DMS53 treated with DMSO at 0.1 percent for 48 hours (cell line): Measurements from ENCODE around the gene PRKCZ.
A peak's percentile ranks its signal among the peaks of the same experiment; 100 is the strongest.
"Not testable (repeated sequence)": the region's sequence is repeated elsewhere in the genome, so short reads cannot be mapped to it uniquely, and the experiment has no call there.

Experiments
- DNase-seq: peaks from one replicate; lab custom pipeline; 2025; ENCODE audit not compliant: unreplicated experiment; lab: John Stamatoyannopoulos, UW

The PRKCZ gene

DNA sequence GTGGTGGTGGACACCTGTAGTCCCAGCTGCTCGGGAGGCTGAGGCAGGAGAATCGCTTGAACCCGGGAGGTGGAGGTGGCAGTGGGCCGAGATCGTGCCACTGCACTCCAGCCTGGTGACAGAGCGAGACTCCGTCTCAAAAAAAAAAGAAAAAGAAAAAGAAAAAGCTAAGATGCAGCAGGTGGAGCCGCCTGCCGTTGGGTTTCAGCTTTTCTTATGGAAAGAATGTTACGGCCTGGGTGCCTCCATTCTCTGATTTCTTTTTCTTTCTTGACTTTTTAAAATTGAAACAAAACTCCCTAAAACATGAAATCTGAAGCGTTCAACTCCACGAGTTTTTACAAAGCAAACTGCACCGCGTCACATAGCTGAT is 64.4 kb downstream of the PRKCZ start:
- not testable (repeated sequence) for DNase-seq

DNA sequence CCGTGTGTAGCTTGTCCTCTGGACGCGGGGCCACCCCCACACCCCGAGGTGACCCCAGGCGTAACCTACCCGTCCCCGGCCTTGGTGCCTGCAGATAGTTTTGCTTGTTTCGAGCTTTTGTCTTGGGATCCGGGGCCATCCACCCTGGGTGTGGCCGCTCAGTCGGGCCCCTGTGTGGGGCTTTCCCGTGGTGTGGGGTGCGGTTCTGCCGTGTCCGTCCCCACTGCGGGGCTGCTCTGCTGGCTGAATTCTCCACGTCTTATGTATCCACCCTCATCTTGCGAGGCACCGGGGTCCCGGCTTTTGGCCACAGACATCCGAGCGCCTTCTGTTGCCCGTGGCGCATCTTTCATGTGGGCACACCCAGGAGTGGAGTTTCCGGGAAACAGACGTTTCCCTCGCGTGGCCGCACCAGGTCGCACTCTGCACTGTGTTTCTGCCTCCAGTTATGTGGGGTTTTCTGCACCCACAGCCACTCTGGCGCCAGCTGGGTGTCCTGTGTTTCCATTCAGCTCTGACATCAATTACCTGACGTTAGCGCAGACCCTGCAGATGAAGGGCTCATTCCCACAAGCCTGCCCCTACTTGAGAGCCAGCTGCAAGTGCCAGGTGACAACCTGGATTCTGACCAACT is 64.9 kb downstream of the PRKCZ start:
- no peak for DNase-seq

DNA sequence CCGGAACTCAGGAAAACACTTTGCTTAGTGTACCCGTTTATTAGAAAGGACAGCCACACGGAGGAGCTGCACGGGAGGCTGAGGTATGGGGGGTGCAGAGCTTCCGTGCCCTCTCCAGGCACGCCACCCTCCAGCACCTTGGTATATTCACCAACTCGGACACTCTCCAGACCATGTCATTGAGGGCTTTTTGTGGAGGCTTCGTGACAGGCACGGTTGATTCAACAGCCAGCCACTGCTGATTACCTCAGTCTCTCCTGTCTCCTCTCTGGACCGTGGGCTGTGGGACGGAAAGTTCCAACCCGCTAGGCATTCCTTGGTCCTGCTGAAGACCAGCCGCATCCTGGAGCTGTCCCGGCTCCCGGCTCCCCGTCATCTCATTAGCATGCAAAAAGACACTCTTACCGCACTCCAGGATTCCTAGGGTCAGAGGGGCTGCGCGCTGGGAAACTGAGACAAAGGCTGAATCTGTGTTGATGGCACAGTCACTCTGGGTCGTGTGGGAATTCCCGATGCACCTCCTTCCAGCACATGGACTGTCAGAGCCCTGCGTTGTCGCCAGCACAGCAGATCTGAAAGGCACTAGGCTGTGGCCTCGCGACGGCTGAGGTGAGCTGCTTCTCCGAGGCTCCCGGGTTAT is 65.6 kb downstream of the PRKCZ start:
- DNase-seq = no peak

DNA sequence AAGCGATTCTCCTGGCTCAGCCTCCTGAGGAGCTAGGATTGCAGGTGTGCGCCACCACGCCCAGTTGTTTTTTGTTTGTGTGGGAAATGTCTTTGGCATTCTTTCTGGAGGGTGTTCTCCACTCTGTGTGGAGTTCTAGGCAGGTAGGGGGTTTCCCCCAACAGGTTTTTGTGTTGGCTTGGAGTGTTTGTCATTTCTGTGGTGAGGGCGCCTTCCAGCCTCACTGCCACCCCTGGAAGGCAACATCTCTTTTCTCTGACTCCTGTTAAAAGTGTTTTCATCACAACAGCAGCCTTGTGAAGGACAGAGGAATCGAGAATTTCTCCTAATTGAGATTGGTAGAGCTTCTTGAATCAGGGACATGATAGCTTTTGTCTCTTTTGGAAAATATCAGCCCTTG is 69.7 kb downstream of the PRKCZ start:
- DNase-seq = no peak

DNA sequence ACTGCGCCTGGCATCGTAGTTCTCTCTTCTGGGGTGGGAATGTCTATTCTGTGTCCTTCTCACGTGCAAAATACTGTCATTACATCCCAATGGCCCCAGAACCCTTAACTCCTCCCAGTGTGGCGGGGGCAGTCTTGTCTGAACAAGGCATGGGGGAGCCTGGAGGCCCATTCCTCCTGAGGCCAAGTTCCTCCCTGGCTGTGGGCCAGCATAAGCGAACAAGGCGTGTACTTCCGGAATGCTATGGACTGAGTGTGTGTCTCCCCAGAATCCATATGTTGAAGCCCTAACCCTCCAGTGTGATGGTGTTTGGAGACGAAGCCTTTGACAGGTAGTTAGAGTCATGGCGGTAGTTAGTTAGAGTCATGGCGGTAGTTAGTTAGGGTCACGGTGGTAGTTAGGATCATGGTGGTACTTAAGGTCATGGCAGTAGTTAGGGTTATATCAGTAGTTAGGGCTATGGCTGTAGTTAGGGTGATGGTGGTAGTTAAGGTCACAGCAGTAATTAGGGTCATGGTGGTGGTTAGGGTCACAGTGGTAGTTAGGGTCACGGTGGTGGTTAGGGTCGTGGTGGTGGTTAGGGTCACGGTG is 71.0 kb downstream of the PRKCZ start:
- DNase-seq = no peak

DNA sequence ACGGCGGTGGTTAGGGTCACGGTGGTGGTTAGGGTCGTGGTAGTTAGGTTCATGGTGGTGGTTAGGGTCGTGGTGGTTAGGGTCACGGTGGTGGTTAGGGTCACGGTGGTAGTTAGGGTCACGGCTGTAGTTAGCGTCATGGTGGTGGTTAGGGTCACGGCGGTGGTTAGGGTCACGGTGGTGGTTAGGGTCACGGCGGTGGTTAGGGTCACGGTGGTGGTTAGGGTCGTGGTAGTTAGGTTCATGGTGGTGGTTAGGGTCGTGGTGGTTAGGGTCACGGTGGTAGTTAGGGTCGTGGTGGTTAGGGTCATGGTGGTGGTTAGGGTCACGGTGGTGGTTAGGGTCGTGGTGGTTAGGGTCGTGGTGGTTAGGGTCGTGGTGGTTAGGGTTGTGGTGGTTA is 71.6 kb downstream of the PRKCZ start:
- not testable (repeated sequence) for DNase-seq

DNA sequence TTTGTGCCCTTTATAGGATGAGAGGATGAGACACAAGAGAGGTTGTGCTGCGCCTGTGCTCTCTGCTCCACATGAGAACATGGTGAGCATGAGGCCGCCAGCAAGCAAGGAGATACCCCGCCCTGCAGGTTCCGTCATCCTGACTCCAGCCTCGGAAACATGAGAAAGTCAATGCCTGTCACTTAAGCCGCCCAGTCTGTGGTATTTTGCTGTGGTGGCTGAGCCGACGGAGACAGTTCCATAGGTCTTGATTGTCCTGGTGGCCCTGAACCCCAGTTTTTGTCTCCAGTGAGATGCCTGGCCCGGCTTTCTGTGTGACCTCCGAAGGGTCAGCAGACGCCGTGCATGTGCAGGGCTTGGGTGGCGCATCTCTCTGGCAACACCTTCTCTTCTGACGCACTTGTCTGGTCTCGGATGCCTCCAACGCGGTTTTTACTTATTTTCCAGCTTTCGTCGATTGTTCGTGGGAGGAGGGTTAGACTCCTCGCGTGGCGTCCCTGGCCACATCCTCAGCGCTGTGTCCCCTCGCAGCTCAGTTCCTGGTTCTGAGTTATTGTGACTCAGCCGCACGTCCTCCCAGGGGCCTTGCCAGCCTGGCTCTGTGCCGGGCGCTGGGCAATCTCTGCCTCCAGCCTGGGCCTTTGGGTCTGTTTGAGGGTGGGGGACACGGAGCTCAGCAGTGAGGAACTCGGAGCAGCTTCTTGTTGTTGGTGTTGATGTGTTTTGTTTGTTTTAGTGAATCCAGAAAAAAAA is 74.4 kb downstream of the PRKCZ start:
- no peak for DNase-seq

DNA sequence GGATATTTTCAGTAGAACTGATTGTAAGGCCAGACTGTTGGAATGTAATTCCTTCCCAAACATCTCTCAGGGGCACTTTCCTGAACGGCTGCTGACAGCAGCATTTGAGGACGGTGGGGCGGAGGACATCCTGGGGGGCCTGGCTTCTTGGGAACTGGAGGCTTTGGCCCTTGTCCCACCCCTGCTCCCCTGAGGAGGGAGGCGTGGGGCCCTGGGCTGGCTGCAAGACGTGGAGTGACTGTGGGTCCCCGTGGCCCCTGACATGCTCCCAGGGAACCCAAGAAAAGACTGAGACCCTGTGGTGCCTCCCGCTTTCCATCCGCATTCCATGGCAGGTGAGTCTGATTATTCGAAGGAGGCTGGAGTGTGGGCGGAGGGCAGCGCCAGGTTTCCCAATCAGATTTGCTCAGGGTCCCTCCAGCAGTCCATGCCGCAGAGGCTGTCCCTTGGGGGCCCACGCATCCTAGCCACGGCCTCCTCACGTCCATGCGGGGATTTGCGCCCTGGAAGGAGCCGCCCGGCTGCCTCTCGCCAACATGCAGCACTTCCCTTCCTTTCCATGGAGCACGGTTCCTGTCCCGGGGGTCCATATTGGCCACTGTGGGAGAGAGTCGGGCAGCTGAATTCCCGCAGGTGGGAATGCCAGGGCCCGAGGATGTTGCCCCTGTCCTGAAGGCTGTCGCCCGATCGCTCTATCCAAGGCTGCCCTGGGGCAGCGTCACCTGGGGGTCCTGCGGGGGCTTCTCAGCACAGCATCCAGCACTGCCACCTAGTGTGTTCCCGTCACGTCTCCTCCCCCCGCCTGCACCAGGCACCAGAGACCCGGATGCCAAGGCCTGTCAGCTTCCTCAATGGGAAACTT is 75.4 kb downstream of the PRKCZ start:
- no peak for DNase-seq

DNA sequence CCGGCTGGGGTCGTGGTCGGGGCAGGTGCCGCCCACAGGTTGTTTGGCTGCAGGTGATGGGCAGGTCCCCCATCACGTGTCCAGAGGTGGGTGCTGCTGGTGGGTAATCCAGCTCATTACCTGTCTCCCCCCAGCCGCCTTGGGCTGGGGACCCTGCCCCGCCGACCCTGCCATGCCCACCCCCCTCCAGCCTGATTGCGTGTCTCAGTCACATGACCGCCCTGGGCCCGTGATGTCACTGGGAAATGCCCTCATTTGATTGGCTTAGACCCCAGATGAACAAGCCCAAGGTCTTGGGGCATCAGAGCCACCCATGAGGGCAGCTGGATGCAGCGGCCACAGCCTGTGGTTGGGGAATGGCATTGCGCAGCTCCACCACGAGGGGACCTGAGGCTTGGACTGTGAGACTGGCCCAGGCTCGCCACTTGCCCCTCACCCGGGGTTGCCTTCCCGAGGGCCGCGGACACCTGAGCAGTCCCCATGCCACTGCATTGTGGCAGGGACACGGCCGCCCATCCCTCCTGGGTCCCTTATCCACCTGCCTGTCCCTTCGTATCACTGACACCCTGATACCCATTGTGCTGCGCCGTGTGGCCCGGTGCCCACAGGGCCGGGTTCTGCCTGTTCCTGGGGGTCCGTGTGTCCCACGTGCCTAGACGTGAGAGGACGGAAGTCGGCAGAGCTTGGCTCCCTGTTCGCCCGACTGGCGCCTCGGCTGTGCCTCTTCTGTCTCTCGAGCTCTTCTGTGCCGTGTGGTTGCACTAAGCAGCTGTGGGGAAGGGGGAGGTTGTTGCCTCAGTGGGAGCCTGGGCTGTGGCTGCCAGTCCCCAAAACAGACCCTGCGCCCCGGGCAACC is 76.3 kb downstream of the PRKCZ start:
- no peak for DNase-seq

DNA sequence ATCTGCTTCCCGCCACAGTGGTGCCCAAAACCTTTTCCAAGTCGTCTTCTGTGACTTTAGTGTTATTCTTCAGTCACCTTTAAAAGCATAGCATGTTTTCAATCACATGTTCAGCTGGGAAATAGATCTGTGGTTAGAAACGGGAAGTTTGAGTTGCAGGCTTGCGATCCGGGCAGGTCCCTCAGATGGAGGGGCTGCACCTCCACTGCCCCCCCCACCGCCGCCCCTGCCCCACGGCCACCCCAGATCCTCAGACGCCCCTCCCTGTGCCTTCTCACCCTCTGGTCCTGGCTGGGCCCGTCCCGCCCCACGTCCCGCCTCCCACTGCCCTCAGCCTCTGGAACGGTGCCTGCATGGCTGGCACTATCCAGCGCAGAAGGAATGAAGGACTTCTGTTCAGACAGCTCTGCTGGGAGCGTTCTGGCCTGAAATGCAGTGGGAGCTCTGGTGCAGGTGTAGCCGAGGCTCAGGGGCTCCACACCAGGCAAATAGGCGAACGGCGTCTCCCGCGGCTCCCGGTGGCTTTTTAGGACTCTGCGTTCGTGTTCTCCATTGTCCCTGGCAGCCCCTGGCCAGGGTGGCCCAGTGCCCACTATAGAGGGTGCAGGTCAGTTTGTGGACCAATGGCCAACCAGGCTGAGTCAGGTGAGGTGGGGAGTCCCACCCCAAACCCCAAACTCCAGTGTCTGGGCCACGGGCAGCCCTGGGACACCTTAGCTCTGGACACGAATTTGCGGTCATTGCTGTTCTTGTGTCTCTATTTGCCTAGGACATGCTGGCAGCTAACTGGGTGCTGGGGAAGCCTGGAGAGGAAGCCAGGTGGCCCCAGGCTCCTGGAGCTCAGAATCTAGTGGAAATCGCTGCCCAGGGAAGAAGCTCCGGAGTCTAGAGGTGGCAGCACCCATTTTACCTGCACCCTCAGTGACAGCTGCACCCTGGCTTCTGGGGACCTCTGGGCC is 77.3 kb downstream of the PRKCZ start:
- no peak for DNase-seq

DNA sequence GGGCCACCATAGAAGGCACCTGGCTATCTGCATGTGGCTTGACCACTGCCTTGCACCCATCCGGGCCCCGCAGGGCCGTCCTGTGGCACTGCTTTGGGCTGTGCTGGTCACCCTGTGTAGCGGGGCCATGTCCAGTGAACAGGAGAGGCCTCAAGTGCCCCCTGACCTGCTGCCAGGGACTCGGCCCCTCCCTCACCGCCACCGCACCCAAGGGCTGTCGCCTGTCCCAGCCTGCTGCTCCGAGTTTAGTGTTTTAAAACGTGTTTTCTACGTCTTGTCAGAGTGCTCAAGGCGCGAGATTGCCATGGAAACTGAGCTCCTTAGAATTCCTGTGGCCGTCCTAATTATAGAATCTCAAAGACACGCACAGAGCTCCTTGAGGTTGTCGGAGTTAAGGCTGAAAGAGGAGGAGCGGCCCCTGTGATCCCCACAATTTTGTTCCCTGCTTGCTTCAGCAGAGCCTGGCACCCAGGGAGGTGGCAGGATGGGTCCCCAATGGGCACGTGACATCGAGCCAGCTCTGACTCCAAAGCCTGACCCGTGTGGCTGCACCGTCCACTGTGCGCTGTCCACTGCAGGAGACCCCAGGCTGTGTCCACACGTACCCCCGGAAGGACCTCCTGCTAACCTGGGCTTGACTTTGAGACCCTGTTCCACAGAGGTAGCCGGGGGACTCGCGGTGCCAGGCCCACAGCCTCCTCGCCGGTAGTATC is 78.1 kb downstream of the PRKCZ start:
- no peak for DNase-seq

DNA sequence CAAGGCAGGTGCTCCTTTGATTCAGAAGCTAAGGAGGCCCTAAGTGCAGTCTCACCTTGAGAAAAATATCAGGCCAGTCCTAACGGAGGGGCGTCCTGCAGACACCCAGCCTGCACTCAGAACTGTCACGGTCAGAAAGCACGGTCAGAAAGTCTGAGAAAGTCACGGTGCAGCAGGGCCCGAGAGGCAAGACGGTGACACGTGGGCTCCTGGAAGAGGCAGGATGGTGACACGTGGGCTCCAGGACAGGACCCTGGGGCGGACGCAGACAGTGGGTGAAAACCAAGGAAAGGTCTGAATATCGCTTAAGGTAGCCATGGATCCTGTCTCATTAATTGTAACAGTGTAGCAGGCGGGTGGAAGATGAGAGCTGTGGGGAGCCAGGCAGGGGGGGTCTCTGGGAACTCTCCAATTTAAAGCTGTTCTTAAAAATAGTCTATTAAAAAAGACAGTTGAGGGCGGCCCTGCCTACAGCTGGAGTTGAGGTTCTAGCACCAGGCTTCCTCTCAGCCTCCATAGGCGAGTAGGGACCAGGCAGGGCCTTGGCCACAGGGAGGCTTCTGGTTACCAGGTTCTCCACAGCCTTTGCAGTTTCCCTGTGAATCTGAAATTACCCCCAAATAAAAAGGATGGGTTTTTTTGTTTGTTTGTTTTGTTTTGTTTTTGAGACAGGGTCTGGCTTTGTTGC is 79.2 kb downstream of the PRKCZ start:
- no peak for DNase-seq

DNA sequence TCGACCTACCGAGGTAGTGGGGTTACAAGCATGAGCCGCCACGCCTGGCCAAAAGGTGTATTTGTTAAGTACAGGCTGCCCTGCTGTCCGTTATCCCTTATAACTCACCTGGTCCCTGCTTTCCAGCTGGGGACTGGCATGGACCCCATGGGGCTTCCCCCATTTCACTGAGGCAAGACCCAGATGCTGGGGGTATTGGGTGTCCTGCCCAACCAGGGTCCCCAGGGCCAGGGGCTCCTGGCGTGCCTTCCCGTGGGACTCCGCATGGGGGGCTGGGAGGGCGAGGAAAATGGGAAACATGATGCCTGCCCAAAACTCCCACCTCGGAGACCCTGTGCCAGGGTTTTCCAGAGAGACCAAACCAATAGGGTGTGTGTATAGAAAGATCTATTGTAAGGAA is 79.9 kb downstream of the PRKCZ start:
- DNase-seq = no peak

DNA sequence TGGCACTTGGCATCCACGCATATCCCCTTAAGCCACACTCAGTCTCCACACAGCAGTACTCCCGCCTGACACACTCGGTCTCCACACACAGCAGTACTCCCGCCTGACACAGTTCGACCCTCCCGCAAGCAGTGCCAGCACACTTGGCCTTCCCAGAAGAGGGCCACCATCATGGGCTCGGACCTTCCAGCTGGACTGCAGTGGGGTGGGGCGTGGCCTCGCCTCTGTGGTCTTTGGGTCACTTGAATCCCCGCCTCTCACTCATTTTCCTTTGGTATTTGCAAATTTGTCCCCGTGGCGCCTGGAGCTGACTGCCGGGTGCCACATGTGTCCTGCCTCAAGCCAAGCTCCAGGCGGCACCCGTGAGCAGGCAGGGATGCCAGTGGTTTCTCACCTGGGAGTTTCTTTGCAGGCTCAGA is 80.7 kb downstream of the PRKCZ start:
- no peak for DNase-seq

DNA sequence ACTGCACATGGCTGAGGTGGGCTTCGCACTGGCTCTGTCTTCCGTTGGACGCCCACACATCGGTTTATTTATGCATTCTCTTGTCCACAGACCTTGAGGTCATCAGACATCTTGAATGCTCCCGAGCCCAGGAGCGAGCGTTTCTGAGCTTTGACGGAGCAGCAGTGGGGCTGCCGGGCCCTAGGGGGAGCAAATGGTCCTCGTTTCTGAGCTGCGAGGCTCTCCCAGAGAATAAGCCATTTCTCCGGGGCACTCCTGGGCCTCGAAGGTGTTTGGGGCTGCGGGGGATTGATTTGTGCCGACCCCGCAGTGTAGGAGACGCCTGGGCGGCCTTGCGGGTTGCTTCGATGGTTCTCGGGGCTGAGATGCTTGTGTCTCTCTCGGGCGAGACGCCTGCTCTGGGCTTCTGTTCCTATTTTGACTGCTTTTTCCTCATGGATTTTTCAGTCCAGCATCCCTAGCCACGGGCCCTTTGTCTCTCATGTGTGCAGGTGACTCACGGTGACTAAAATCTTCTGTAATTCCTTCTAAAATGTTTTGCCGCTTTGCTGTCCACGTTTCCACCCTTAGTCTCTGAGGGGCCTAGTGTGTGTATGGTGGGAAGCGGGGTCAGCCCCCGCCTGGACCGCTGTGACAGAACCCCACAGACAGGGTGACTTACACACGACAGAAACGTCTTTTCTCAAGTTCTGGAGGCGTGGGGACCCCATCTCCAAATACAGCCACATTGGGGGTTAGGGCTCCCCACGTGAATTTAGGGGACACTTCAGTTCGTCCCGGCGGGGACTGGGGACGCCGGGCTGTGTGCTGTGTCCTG is 82.2 kb downstream of the PRKCZ start:
- no peak for DNase-seq

DNA sequence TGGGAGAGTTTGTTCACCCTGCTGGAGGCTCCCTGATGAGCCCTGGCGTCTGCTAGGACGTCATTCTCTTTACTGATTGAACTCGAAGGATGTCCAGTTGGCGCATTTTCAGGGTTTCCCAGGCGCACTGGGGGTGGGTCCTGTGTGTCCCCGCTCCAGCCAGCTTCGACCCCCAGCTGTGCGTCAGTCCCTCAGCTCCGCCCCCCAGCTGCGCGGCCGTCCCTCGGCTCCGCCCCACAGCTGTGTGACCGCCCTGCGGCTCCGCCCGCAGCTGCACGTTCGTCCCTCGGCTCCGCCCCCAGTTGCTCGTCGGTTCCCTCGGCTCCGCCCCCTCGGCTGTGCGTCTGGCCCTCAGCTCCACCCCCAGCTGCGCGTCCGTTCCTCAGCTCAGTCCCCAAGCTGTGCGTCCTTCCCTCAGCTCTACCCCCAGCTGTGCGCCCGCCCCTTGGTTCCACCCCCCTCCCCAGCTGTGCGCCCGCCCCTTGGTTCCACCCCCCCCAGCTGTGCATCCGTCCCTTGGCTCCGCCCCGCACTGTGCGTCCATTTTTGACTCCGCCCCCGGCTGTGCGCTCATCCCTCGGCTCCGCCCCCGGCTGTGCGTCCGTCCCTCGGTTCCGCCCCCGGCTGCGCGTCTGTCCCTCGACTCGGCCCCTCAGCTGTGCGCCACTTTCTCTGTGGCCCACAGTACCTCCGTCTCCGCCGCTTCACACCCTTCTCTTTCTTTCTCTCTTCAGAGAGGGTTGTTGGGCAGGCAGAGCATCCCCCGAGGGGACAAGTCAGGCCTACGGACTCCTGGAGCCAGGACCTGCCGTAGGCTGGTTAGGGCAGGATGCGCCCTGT is 83.0 kb downstream of the PRKCZ start:
- DNase-seq = peak; percentile 62
